Measurements from ENCODE around the gene CNTNAP2. TPM values are rescaled to one million over a fixed set of nuclear protein-coding genes. Genes with fewer than 3 reads are reported as not detected.

Gene CNTNAP2
- total RNA-seq, 1 experiment from 2014 or later, result 60.0 TPM

GRCh38 chr7:147833970-147834369 lies 1717.4 kb downstream of the CNTNAP2 start:
- H3K36me3 ChIP-seq (ENCODE audit: insufficient read depth, low read length, poor library complexity, severe bottlenecking), result no peaks in the 10 kb centered on the region
- ChIA-PET POLR2A (ENCODE audit: low non-redundant PET) (no interaction called here), CTCF (no interaction called here)
- H3K27me3 ChIP-seq (replicated peaks; ENCODE audit: insufficient read depth, low read depth, low read length, poor library complexity), result no peaks in the 10 kb centered on the region
- no peak overlapping the region for H3K4me3 ChIP-seq (ENCODE audit: low read depth, low read length, poor library complexity, severe bottlenecking)
- H3K4me1 ChIP-seq (ENCODE audit: insufficient read depth, low read length, poor library complexity, severe bottlenecking), result no peaks in the 10 kb centered on the region
- no peaks in the 10 kb centered on the region for H3K9me3 ChIP-seq (ENCODE audit: low read depth, low read length, poor library complexity, severe bottlenecking)
- no peak for DNase-seq (ENCODE audit: low spot score)
- no peak for TF ChIP-seq CTCF (conservative IDR thresholded peaks at IDR 0.05; ENCODE audit: low read depth, low read length)
- no peak for TF ChIP-seq EZH2 (IDR thresholded peaks at IDR 0.05; ENCODE audit: borderline replicate concordance, low read depth, low read length, poor library complexity, severe bottlenecking)
- intact Hi-C loops (cut with micrococcal nuclease; ENCODE audit: unreplicated experiment), result no loop called here
- no TSS peak for BruUV-seq (replicated peaks)
- no peak overlapping the region for H3K27ac ChIP-seq (ENCODE audit: low read depth, low read length, poor library complexity, severe bottlenecking)

GRCh38 chr7:147852833-147853232 lies 1736.2 kb downstream of the CNTNAP2 start:
- Histone ChIP-seq H3K27ac (ENCODE audit: low read depth, low read length, poor library complexity, severe bottlenecking) (no peak overlapping the region), H3K36me3 (ENCODE audit: insufficient read depth, low read length, poor library complexity, severe bottlenecking) (no peaks in the 10 kb centered on the region), H3K27me3 (replicated peaks; ENCODE audit: insufficient read depth, low read depth, low read length, poor library complexity) (no peaks in the 10 kb centered on the region), H3K4me1 (ENCODE audit: insufficient read depth, low read length, poor library complexity, severe bottlenecking) (no peaks in the 10 kb centered on the region), H3K4me3 (ENCODE audit: low read depth, low read length, poor library complexity, severe bottlenecking) (no peak overlapping the region), H3K9me3 (ENCODE audit: low read depth, low read length, poor library complexity, severe bottlenecking) (no peaks in the 10 kb centered on the region)
- DNase-seq (ENCODE audit: low spot score), result no peak
- intact Hi-C loops (cut with micrococcal nuclease; ENCODE audit: unreplicated experiment), result no loop called here
- no TSS peak for BruUV-seq (replicated peaks)
- ChIA-PET POLR2A (ENCODE audit: low non-redundant PET) (no interaction called here), CTCF (no interaction called here)
- TF ChIP-seq EZH2 (IDR thresholded peaks at IDR 0.05; ENCODE audit: borderline replicate concordance, low read depth, low read length, poor library complexity, severe bottlenecking) (no peak), CTCF (conservative IDR thresholded peaks at IDR 0.05; ENCODE audit: low read depth, low read length) (no peak)

- Histone ChIP-seq H3K27ac (ENCODE audit: low read depth, low read length, poor library complexity, severe bottlenecking) (no peak overlapping the region), H3K9me3 (ENCODE audit: low read depth, low read length, poor library complexity, severe bottlenecking) (no peaks in the 10 kb centered on the region), H3K4me3 (ENCODE audit: low read depth, low read length, poor library complexity, severe bottlenecking) (no peak overlapping the region), H3K4me1 (ENCODE audit: insufficient read depth, low read length, poor library complexity, severe bottlenecking) (no peaks in the 10 kb centered on the region), H3K27me3 (replicated peaks; ENCODE audit: insufficient read depth, low read depth, low read length, poor library complexity) (no peaks in the 10 kb centered on the region), H3K36me3 (ENCODE audit: insufficient read depth, low read length, poor library complexity, severe bottlenecking) (no peaks in the 10 kb centered on the region)
- no peak for DNase-seq (ENCODE audit: low spot score)
- no TSS peak for BruUV-seq (replicated peaks)
- ChIA-PET POLR2A (ENCODE audit: low non-redundant PET) (no interaction called here), CTCF (no interaction called here)
- intact Hi-C loops (cut with micrococcal nuclease; ENCODE audit: unreplicated experiment), result no loop called here
- no peak for TF ChIP-seq CTCF (conservative IDR thresholded peaks at IDR 0.05; ENCODE audit: low read depth, low read length)
- TF ChIP-seq EZH2 (IDR thresholded peaks at IDR 0.05; ENCODE audit: borderline replicate concordance, low read depth, low read length, poor library complexity, severe bottlenecking), result no peak
Observed at GRCh38 chr7:147857152-147858140, 1740.8 kb downstream of the CNTNAP2 start.
